GM18951 (cell line): Measurements from ENCODE around the gene COL20A1.

Experiments
- POLR2A ChIP-seq: IDR thresholded peaks from 4 replicates; pipeline ENCODE4 v1.6.1; 2011; ENCODE audit warnings: mild to moderate bottlenecking; ENCODE audit not compliant: insufficient read length, insufficient read depth; ENCODE audit errors: extremely low read depth
- in situ Hi-C: fragments of 300-500 bp; cut with MboI; formaldehyde crosslinking; loops from one replicate; pipeline ENCODE4 v1.12.0; 2022; ENCODE audit warnings: low sequenced_read_pairs, mixed read lengths, inconsistent platforms; ENCODE audit not compliant: unreplicated experiment

The COL20A1 gene

GRCh38 chr20:63265891-63266515, 27.0 kb upstream of the COL20A1 start:
- in situ Hi-C loops, result no loop called here
- TF ChIP-seq POLR2A, result no peak

GRCh38 chr20:63267691-63268090, 25.3 kb upstream of the COL20A1 start:
- in situ Hi-C loops, result no loop called here
- no peak for TF ChIP-seq POLR2A

GRCh38 chr20:63268256-63268655, 24.7 kb upstream of the COL20A1 start:
- in situ Hi-C loops, result no loop called here
- TF ChIP-seq POLR2A, result no peak

GRCh38 chr20:63268671-63269439, 24.1 kb upstream of the COL20A1 start:
- in situ Hi-C loops, result no loop called here
- TF ChIP-seq POLR2A, result no peak

- in situ Hi-C loops, result no loop called here
- no peak for TF ChIP-seq POLR2A
These were observed 23.3 kb upstream of the COL20A1 start for GRCh38 chr20:63269724-63270123.

GRCh38 chr20:63270606-63271325, 22.2 kb upstream of the COL20A1 start:
- no peak for TF ChIP-seq POLR2A
- in situ Hi-C loops, result no loop called here

- in situ Hi-C loops, result no loop called here
- peak; percentile 88 for TF ChIP-seq POLR2A
These were observed 20.6 kb upstream of the COL20A1 start, which contains the start of gene ARFGAP1 for GRCh38 chr20:63272105-63273058. TSS of gene ARFGAP1 (plus strand) at chr20:63272813. CDS start at chr20:63275581, 2,768 bp downstream.

GRCh38 chr20:63273059-63273579, 19.9 kb upstream of the COL20A1 start:
- TF ChIP-seq POLR2A, result no peak
- in situ Hi-C loops, result no loop called here

- no peak for TF ChIP-seq POLR2A
- in situ Hi-C loops, result no loop called here
These were observed 19.2 kb upstream of the COL20A1 start for GRCh38 chr20:63273635-63274380.

- in situ Hi-C loops, result no loop called here
- no peak for TF ChIP-seq POLR2A
These were observed 18.4 kb upstream of the COL20A1 start for GRCh38 chr20:63274381-63275228.

- no peak for TF ChIP-seq POLR2A
- in situ Hi-C loops, result no loop called here
These were observed 17.2 kb upstream of the COL20A1 start for GRCh38 chr20:63275825-63276224.

GRCh38 chr20:63276956-63277355, 16.0 kb upstream of the COL20A1 start:
- in situ Hi-C loops, result no loop called here
- no peak for TF ChIP-seq POLR2A
